Left renal pelvis (tissue), 4 donors: Measurements from ENCODE around the gene ZSWIM1. TPM values are rescaled to one million over a fixed set of nuclear protein-coding genes. Genes with fewer than 3 reads are reported as not detected.
"Not testable (repeated sequence)": the region's sequence is repeated elsewhere in the genome, so short reads cannot be mapped to it uniquely, and the experiment has no call there.

ENCODE experiments used
- DNase-seq, 4 donors: peaks; one replicate each; pipeline ENCODE4 v3.0.0-alpha.2; 2013; ENCODE audit warnings: low read depth in 4 of 4, low spot score in 3 of 4
- polyA plus RNA-seq, 4 donors: library from polyadenylated mRNA; unstranded; fragments of 120-200 nt; gene quantifications; one replicate each; pipeline ENCODE4 v1.2.1, GENCODE V29; 2013; ENCODE audit not compliant: insufficient read length in 4 of 4

The ZSWIM1 gene
- polyA plus RNA-seq, 4 donors: 11.1 to 19.4 (median 13.9) TPM

GRCh38 chr20:45886590-45887345, 5.7 kb downstream of the ZSWIM1 start:
- DNase-seq: no peak

- DNase-seq: no peak
These were observed 6.3 kb downstream of the ZSWIM1 start, which contains the start of gene SPATA25 for GRCh38 chr20:45887346-45887715. Gene SPATA25 (minus strand): TSS chr20:45887622. CDS start chr20:45887590, 32 bp downstream.

GRCh38 chr20:45888681-45889080, 7.7 kb downstream of the ZSWIM1 start:
- DNase-seq: no peak

- peak in 3 of 4 donors; percentile 61 to 72 (median 66) for DNase-seq
These were observed 9.3 kb downstream of the ZSWIM1 start for GRCh38 chr20:45890077-45890984.

- DNase-seq: peak; percentile 80 to 88 (median 84)
These were observed 10.3 kb downstream of the ZSWIM1 start, which contains the start of the genes CTSA and NEURL2 for GRCh38 chr20:45890985-45891983. Gene CTSA (plus strand): TSS chr20:45891335. CDS start chr20:45891569, 234 bp downstream. Gene NEURL2 (minus strand): TSS chr20:45891208. CDS start chr20:45890991, 217 bp downstream.

GRCh38 chr20:45892049-45892825, 11.2 kb downstream of the ZSWIM1 start:
- no peak for DNase-seq

GRCh38 chr20:45892828-45893500, 11.9 kb downstream of the ZSWIM1 start:
- no peak for DNase-seq

GRCh38 chr20:45893831-45894230, 12.8 kb downstream of the ZSWIM1 start:
- DNase-seq: no peak

- no peak for DNase-seq
These were observed 13.8 kb downstream of the ZSWIM1 start for GRCh38 chr20:45894797-45895196.

GRCh38 chr20:45896641-45897161, 15.7 kb downstream of the ZSWIM1 start:
- DNase-seq: no peak

- no peak for DNase-seq
These were observed 16.3 kb downstream of the ZSWIM1 start for GRCh38 chr20:45897289-45897688.

- no peak for DNase-seq
These were observed 16.7 kb downstream of the ZSWIM1 start for GRCh38 chr20:45897692-45898091.

- no peak for DNase-seq
These were observed 17.3 kb downstream of the ZSWIM1 start for GRCh38 chr20:45898285-45898684.

GRCh38 chr20:45899046-45899835, 18.2 kb downstream of the ZSWIM1 start:
- DNase-seq: no peak

- not testable (repeated sequence) for DNase-seq
These were observed 20.3 kb downstream of the ZSWIM1 start for GRCh38 chr20:45901332-45901731.

- no peak for DNase-seq
These were observed 21.2 kb downstream of the ZSWIM1 start for GRCh38 chr20:45902199-45902701.
